ENCODE measurements around the gene CMPK2.
A peak's percentile ranks its signal among the peaks of the same experiment; 100 is the strongest.
"Not testable (repeated sequence)": the region's sequence is repeated elsewhere in the genome, so short reads cannot be mapped to it uniquely, and the experiment has no call there.

The CMPK2 gene, protein sequence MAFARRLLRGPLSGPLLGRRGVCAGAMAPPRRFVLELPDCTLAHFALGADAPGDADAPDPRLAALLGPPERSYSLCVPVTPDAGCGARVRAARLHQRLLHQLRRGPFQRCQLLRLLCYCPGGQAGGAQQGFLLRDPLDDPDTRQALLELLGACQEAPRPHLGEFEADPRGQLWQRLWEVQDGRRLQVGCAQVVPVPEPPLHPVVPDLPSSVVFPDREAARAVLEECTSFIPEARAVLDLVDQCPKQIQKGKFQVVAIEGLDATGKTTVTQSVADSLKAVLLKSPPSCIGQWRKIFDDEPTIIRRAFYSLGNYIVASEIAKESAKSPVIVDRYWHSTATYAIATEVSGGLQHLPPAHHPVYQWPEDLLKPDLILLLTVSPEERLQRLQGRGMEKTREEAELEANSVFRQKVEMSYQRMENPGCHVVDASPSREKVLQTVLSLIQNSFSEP

GRCh38 chr2:6865346-6866274 is at the start of gene CMPK2:
TSS of gene CMPK2 (minus strand) at chr2:6865907. CDS start at chr2:6865696, 211 bp downstream.
- peak; percentile 58 to 72 for DNase-seq (ENCODE audit: low read depth in 2 of 2)

- DNase-seq (ENCODE audit: low read depth in 2 of 2), result no peak
Measured at GRCh38 chr2:6915399-6915798, 49.7 kb upstream of the CMPK2 start.

- DNase-seq (ENCODE audit: low read depth in 2 of 2), result no peak
Measured at GRCh38 chr2:6914828-6915227, 49.1 kb upstream of the CMPK2 start.

- DNase-seq (ENCODE audit: low read depth in 2 of 2), result no peak
Measured at GRCh38 chr2:6913415-6914157, 47.9 kb upstream of the CMPK2 start.

DNA sequence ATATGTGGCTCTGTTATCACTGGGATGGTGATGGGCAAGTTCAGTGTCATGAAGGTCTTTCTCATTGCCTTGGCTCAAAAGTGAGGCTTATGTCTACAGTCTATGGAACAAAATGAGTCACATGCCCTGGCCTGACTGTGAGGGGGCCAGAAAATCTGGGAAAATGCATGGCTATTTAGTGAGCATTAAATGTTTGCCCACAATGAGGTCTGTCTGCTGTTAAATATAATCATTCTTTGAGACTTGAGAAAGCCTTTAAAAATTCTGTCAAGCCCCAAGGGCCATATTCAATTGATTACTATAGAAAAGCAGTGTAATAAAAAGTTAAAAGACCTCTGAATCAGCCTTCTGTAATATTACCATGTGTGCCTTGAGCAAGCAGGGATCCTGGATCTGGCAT is 46.0 kb upstream of the CMPK2 start:
- no peak for DNase-seq (ENCODE audit: low read depth in 2 of 2)

DNA sequence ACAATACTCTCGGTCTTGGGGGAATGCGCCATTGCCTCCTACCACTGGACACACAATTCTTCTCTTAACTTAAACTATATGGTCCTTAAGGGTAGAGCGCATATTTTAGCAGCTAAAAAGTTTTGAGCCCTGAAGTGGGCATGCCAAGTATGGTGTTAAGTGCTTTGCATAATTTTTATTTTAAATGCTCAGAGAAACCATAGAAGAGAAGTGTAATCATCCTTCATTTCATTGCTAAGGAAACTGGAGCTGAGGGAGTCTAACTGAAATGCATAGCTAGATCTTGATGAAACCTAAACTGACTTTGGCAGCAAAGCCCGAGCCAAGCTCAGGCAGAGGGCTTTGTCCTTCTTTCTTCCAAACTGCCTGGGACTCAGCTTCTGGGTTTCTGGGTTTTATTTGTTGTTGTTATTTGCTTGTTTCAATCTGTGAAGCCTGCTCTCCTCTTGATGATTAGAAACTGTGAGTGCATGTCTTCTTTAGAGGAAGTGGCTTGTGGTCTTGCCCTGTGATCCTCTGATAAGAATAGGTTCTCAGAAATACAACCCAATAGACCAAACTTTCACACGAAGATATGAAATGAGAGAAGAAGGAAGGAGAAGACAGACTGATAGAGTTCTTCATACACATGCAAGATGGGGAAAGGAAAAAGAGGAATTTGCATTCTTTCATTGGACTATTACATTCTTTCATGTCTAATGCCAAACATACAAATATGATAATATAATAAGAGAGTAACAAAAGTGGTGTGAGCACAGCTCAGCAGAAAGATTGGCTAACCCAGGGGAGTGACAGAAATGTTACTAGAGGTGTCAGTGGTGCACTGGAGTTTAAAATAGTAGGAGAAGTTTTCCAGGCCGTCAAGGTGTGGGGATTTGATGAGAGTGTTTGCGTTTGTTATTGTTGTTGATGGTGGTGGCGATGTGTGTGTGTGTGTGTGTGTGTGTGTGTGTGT is 44.0 kb upstream of the CMPK2 start:
- DNase-seq (ENCODE audit: low read depth in 2 of 2), result no peak

DNA sequence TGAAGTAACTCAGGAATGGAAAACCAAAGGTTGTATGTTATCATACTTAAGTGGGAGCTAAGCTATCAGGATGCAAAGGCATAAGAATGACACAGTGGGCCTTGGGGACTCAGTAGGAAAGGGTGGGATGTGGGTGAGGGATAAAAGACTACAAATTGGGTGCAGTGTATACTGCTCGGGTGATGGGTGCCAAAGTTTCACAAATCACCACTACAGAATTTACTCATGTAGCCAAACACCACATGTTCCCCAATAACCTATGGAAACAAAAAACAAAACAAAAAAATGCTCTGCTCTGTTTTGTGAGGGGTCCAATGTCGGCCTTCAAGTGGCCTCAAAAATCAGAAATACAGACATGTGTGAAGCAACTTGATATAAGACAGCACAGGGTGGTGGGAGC is 42.6 kb upstream of the CMPK2 start:
- DNase-seq (ENCODE audit: low read depth in 2 of 2), result no peak

DNA sequence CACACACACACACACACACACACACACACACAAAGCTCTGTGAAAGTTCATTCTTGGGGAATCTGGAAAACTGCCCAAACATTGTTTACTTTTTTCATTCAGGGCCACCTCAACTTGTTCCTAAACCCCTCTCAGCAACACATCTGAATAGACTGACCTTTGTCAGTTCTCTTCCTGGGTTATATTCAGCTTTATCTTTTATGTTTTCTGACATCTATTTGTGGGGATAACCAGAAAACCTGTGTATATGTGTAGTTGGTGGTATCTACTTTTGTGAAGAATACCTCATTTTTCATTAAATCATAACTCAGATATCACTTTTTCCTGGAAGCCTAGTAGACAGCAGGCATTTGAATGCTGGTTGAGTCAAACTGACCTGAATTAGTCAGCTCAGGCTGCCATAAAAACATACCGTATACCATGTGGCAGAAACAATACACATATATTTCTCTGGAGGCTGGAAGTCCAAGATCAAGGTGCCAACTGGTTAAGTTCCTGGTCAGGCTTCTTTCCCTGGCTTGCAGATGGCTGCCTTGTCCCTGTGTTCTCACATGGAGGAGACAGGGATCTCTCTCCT is 40.5 kb upstream of the CMPK2 start:
- no peak for DNase-seq (ENCODE audit: low read depth in 2 of 2)

- no peak for DNase-seq (ENCODE audit: low read depth in 2 of 2)
Measured at GRCh38 chr2:6905668-6906067, 40.0 kb upstream of the CMPK2 start.

GRCh38 chr2:6902581-6902980 is 36.9 kb upstream of the CMPK2 start:
- DNase-seq (ENCODE audit: low read depth in 2 of 2), result not testable (repeated sequence)

- DNase-seq (ENCODE audit: low read depth in 2 of 2), result no peak
Measured at GRCh38 chr2:6896930-6897759, 31.4 kb upstream of the CMPK2 start.

GRCh38 chr2:6893876-6894482 is 28.3 kb upstream of the CMPK2 start:
- DNase-seq (ENCODE audit: low read depth in 2 of 2), result no peak

DNA sequence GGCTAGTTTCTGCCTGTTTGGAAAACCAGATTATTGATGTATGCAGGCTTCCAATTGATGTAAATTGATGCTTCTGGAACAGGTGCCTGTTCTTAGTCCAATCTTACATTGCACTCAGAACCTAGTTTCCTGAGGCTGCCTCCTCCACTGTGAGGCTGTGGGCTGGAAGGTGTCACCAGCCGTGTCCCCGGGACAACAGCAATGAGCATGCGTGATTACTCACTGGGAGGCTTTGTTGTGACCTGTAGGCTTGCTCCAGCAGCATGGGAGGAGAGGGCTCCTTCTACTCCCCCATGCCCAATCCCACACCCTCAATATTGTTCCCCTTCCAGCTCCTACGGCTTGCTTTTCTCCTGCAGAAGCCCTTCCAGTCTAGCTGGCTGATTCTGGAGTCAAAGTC is 23.0 kb upstream of the CMPK2 start:
- DNase-seq (ENCODE audit: low read depth in 2 of 2), result no peak

- DNase-seq (ENCODE audit: low read depth in 2 of 2), result no peak
Measured at GRCh38 chr2:6887751-6888192, 22.1 kb upstream of the CMPK2 start.

GRCh38 chr2:6885968-6886367 is 20.3 kb upstream of the CMPK2 start:
- DNase-seq (ENCODE audit: low read depth in 2 of 2), result no peak

GRCh38 chr2:6885551-6885950 is 19.8 kb upstream of the CMPK2 start:
- DNase-seq (ENCODE audit: low read depth in 2 of 2), result no peak

DNA sequence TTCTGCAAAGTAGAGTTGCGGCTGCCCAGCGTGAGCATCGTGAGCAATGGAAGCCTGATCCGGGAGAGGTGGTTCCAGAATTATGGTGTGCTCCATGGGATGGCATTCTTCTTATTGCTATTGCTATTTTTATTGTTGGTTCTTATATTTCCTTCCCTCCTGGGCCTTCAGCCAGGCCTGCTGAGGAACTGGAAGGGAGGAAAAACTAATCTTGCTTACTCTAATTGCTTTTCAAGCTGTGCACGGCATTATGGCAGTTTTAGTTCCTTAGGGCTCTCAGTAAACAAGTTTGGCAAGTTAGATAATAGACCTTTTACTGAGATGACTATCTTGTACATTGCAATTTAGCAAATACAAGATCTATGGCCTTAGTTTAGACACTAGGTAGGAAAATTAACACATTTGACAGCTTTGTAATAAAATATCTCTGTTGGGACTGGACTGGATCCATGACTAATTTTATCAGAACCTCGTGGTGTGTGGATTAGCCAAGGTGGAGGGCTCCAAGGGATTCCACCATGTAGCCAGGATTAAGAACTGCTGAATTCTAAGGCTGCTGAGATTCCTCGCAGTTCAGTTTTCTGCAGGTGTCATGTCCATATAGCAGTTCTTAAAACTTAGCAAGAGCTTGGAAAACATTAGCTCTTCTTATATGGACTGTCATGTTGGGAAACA is 17.9 kb upstream of the CMPK2 start:
- DNase-seq (ENCODE audit: low read depth in 2 of 2), result no peak

DNA sequence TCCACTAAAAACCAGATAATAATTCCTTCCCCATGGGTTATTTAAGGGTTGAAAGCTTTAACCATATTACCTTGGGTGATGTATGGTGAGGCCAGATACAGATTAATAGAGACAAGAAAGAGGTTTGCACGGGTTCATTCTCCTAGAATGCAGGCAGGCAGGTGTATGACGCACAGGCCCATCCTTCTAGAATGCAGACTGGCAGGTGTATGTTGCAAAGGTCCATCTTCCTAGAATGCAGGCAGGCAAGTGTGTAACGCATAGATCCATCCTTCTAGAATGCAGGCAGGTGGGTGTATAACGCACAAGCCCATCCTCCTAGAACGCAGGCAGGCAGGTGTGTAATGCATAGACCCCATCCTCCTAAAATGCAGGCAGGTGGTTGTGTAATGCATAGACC is 15.8 kb upstream of the CMPK2 start:
- no peak for DNase-seq (ENCODE audit: low read depth in 2 of 2)
